HG02884 (cell line): ENCODE data around the gene ADD1.
A peak's percentile ranks its signal among the peaks of the same experiment; 100 is the strongest.

ENCODE experiments used
- ATAC-seq: cut with Tn5 transposase; IDR thresholded peaks from one replicate; pipeline ENCODE4 v1.9.1; 2021; ENCODE audit warnings: mild to moderate bottlenecking, moderate library complexity; ENCODE audit not compliant: unreplicated experiment

Gene ADD1

GRCh38 chr4:2805712-2806389 lies 37.8 kb upstream of the ADD1 start:
- no peak for ATAC-seq

DNA sequence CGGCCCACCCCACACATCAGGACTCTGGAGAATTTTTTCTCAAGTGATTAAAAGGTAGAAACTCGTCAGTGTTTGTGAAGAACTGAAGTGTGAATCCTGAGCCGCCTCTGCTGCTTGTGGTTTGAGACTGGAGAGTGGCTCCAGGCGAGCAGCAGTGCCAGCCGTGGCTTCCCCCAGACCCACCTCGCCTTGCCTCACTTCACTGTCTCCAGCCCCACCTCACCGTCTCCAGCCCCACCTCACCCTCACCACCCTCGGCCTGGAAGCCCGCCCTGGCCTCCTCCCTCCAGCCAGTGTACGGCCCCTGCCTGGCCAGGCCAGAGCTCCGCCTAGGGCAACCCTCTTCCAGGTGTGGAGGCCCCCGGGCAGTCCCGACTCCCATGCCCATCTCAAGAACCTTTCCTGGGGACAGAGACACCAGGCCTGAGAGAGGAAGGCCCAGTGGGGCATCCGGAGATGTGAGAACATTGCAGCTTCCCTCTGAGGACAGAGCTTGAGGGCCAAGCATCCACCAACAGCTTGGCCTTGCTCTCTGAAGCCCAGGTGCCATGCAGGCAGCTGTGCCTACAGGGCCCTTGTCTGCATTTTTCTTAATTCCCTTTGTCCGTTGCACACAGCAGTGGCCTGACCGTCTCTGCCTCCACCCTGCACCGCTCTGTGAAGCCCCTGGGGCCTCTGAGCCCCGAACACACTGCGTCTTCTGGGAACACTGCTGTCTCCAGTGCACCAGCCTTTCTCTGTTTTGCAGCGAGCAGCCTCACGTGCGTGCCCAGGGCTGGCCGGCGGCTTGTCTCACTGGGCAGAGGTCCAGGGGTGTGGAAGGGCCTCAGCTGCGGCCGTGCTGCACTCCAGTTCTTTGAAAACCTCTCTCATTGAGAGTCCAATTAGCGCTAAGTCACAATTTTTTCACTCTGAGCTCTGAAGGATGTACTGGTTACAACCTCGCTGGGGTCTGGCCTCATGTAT lies 37.0 kb upstream of the ADD1 start:
- no peak for ATAC-seq

DNA sequence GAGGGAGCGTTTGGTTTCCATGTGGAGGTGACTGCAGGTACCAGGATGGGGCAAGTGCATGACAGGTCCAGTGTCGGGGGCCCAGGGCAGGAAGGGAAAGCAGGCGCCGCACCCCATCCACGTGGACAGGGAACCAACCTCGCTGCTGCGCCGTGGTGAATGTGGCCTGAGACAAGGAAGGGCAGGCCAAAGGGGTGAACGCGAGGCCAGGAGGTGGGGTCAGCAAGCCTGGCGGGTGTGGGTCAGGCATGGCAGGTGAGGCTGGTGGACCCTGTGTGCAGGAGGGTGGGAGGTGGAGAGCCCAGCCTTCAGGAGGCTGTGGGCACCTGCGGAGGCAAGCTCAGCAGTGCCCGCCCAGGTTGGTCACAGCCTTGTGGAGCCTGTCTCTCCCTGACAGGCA lies 36.1 kb upstream of the ADD1 start:
- ATAC-seq: no peak

GRCh38 chr4:2808001-2808400 lies 35.6 kb upstream of the ADD1 start:
- no peak for ATAC-seq

- ATAC-seq: no peak
Observed at GRCh38 chr4:2809610-2810180, 33.9 kb upstream of the ADD1 start.

DNA sequence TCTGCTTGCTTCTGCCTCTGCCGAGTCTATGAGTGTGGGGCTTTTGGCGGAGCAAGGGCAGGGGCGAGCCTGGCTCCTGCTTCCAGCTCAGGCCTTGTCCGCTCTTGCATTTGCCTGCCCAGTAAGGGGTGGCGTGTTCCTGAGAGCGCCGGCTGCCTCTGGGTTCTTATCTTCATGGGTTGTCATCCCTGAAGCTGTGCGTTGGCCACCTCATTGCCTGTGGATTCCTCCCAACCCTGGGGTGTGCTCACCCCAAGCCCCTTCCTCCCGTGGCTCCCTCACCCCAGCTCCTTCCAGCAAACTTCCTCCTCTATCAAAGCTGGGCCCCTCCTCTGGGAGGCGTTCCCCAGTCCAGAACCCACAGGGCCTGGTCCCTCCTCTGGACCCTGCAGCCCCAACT lies 33.3 kb upstream of the ADD1 start:
- no peak for ATAC-seq

DNA sequence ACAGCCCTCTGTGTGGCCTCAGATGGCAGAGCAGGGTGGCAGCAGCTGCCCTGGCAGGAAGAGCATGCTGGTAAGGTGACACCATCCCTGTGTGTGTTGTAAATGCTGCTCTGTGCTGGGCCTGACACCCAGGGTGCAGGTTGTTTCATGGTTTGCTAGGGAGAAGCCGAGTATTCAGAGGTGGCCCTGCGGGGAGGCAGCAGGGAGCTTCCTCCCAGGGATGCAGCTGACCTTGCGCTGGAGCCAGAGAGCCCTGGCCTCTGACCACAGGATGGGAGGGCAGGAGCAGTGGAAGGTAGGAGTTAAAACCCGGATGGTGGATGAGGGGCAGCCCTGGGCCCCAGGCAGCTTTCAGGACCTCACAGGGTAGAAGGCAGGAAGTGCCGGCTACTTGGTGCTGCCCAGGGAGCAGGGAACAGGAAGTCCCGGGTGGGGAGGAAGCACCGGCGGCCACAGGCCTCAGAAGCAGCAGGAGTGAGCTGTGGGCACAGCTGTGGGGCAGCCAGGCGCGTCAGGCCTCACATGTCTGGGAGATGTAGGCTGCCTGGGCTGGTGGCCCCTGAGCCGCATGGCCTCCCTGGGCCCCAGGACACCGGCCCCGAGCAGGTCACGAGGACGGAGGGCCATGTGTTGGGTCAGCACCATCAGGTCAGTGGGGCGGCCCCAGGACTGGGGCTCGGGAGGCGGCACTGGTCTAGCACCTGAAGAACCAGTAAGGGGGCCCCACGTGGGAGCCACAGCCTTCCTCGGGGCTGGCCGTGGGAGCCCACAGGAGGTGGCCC lies 31.6 kb upstream of the ADD1 start:
- ATAC-seq: peak; percentile 51

DNA sequence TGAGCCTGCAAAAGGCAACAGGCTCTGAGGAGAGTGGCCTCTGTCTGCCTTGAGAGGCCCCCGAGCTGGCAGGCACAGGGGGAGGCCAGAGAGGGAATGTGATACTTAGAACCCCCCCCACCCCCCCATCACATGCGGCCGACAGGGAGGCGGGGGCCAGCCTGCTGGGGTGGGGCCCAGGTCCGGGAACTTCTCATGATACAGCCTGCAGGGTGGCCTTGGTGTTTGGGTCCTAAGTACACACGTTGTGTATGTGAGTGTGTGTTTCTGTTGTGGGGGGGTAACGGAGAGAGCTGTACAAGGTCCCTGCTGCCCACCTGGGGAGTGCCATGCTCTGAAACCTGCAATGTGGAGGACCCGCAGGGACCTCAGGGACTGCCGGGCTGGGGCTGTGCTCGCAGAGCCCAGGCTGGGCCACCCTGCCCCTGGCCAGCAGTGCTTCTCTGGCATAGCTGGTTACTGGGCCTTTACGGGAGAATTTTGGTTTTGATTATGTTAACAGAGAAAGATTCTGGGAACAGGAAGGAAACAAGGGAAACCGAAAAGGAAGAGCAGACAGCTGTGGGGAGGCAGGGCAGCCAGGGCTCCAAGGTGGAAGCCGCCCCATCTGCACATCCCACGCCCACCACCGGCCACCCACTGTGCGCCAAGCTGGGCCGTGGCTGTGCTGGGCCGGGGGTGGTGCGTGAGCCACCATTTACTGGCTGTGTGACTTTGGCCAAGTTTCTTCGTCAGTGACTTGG lies 30.9 kb upstream of the ADD1 start:
- ATAC-seq: no peak

DNA sequence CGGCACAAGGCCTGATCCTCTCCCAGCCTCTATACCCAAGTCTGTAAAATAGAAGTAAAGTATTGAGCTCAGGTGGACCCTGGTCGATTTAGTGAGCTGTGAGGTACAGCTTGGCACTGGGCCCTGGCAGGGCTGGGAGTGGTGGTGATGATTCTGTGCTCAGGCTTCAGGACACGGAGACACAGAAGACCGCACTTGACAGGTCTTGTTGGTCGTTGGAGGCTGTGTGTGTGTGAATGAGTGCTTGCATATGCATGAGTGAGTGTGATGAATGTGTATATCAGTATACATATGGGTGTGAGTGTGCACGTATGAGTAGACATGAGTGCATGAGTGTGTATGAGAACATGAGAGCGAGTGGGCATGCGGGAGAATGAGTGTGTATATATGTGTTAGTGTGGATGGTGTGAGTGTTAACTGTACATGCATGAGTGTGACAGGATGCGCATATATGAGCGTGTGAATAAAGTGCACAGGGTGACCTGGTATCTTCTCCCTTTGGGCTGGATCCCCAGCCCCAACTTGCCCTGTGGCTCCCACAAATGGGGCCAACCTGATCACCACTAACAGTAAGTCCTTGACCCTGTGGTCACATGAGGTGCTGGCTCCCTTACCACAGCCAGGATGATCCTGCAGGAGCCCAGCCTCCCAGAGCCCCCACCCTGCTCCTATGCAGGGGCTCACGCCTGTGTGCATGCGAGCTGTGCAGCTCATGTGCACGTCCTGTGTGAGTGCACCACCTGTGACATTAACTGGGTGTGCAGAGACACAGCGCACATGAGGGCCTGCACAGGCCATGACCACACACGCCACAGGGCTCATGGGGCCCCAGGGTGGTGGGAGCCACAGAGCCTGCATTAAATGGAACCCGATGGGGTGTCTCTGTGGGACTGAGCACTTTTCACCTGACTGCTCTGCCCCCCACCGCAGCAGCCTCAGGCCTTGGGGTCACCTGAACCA lies 29.9 kb upstream of the ADD1 start:
- ATAC-seq: no peak

- ATAC-seq: no peak
Observed at GRCh38 chr4:2814627-2815270, 28.9 kb upstream of the ADD1 start.

GRCh38 chr4:2816401-2816954 lies 27.2 kb upstream of the ADD1 start:
- no peak for ATAC-seq

DNA sequence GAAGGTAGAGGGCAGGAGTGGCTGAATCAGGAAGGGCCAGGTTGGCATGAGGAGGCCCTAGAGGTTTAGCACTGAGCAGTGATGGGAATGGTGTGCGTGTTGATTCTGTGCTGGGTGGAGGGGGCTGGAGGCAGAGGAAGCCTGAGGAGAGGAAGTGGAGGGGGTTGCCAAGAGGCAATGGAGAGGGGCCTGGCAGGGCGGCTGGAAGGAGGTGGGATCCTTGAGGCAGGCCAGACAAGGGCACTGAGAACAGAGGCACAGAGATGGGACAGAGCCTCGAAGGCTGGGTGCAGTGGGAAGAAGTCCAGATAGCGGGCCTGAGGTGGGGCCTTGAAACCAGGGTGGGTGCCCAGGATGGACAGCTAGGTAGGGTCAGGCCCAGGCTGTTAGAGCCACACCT lies 26.5 kb upstream of the ADD1 start:
- no peak for ATAC-seq

DNA sequence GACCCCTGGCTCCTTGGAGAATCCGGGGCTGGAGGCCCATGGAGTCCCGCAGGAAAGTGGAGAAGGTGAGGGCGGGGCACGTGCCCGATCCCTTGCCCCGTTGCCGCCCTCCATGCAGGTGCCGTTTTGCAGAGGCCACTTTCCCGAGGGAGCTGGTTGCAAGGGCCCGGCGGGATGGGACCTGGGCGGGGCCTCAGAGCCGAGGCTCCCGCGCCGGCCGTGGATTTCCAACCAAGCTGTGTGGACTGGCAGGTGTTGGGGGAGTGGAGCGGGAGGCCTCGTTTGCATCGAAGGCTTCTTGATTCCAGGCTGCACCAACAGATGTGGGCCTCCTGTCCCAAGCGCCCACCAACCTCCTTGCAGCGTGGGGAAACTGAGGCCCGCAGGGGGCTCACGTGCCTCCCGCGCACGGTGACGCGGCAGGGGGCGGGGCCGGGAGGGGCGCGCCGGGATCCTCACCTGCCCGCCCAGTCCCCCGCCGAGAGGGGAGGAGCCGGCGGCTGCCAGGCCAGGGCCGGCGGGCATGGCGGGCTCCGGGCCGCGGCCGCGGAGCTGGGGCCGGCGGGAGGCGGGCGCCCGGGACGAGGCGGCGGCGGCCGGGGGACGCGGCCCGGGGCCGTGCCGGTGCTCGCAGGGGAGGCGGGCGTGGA lies 25.8 kb upstream of the ADD1 start:
- no peak for ATAC-seq

DNA sequence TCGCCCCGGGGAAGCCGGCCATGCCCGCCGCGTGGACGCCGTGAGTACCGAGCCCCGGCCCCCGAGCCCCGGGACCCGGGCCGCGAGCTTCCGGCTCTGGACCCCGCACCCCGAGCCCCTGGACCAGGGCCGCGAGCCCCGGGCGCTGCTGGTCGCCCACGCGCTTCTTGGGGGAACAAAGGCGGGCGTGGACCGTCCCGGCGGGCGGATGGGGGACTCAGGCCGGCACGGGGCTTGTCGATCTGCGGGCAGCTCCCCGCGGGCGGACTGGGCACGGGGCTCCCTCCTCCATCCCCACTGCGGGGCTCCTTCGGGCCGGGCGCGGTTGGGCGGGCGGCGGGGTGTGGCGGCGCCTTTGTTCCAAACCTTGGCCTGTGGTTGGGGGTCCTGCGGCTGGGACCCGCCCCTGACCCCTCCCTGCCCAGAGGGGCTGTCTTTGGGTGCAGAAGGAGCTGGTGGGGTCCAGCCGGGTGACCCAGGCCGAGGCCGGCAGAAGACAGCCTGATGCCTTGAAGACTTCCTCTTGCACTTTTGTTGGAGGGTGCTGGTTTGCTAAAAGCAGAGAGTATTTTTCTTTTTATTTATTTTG lies 25.2 kb upstream of the ADD1 start:
- ATAC-seq: no peak

DNA sequence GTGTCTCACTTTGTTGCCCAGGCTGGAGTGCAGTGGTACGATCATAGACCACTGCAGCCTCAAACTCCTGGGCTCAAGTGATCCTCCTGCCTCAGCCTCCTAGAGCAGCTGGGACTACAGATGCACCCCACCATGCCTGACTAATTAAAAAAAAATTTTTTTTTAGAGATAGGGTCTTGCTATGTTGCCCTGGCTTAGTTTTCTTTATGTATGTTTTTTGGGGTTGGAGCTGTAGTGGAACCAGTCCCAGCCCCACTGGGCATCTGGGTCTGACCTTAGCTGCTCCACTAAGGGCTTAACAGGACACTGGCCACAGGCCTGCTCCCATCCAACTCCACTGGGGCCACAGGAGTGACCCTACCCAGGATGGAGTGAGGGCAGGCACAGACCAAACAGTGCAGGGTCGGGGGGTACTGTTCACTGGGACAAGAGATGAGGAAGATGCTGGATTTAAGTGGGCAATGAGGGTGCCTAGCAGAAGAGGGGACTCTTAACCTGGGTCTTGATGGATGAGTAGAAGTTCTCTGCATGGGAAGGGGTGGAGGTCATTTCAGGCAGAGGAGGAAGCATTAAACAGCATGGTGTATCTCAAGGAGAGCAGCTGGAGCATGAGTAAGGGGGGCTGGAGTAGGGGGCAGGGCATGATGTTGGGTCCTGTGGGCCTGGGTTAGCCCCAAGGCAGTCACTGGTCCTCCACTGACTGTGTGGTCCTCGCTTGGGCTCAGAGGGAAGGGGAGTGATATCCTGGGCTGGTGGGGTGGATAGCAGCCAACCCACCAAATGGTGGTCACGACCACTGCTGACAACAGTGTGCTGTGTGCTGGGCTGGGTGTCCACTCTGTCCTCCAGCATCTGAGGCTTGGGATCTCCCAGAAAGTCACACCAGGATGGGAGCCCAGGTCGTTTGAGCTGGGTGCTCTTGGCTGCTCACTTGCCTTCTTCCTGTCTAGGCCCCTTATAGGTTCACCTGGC lies 24.1 kb upstream of the ADD1 start:
- ATAC-seq: no peak

DNA sequence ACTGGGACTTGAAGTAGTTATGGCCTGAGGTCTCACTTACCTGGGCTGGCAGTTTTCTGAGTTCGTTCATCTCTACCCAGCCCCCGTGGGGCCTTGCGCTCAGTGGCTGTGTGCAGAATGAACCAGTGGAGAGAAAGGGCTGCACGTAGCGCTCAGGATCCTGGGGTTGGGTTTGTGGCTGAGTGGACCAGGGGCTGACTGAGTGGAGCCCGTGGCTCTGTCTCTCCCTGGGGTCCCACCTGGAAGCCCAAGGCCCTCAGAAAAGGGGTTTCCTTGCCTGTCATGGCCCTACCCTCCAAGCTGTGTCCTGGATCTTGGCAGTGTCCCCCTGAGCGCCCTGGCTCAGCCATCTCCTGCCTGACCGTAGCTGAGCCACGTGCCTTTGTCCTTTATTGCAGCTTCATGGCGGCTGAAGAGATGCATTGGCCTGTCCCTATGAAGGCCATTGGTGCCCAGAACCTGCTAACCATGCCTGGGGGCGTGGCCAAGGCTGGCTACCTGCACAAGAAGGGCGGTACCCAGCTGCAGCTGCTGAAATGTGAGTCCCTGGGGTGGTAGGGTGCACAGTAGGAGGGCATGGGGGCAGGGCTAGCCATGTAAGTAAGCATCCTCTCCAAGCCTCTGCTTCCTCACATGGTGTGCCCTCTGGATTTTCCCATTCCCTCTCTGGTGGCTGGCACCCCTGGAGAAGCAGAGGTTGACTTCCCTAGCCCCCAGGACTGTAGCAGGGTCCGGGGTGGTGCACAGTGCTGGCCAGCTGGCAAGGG lies 23.2 kb upstream of the ADD1 start:
- ATAC-seq: no peak
